Ramos (cell line): ENCODE measurements around the gene KL.

ENCODE experiments used
- in situ Hi-C: fragments of 300-500 bp; cut with MboI; formaldehyde crosslinking; loops from one replicate; pipeline ENCODE4 v1.14.3; 2022; ENCODE audit warnings: low sequenced_read_pairs; ENCODE audit not compliant: unreplicated experiment

The KL gene

DNA sequence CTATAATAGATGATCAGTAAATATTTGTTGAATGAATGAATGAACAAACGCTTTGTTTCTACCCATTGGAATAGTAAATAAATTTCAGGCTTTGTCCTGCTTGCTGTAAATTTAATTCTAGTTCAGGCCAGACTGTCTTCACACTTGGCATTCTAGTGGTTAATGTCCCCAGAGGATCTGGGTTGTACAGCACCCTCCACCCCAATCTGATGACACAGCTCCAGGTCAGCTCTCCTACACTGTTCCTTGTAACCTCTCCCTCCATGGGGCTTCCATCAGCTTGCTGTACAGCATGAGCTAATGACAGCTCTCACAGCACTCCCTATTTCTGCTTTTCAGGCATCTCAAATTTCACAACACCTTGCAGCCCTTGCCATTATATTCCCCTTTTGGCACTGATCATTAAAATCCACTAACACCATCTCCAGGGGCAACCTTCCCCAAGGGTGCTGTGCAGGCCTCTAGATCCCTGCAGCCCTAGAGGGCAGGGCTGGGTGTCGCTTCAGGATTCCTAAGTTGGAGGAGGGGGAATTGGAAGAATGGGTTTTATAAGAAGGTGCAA, 12.7 kb upstream of the KL start:
- in situ Hi-C loops: no loop called here

GRCh38 chr13:33004511-33004910, 11.7 kb upstream of the KL start:
- in situ Hi-C loops: no loop called here

DNA sequence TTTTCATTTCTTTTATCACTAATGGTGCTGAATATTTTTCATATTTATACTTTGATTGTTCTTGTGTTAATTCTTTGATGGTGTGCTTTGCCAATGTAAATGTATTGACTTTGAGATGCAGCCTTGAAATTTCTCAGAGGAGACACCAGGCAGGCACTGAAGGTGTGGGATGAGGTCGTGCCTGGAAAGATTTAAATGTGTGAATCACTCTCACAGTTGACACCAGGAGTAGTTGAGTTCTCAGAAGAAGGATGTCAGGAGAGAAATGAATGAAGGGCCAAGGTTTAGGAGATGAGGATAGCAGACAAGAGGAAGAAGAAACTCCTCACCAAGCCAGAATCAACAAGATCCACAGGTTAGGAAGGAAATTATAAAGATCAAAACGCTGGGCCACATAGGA, 10.1 kb upstream of the KL start:
- in situ Hi-C loops: no loop called here

GRCh38 chr13:33006638-33007037, 9.6 kb upstream of the KL start:
- in situ Hi-C loops: no loop called here

- in situ Hi-C loops: no loop called here
Measured at GRCh38 chr13:33007237-33007636, 9.0 kb upstream of the KL start.

DNA sequence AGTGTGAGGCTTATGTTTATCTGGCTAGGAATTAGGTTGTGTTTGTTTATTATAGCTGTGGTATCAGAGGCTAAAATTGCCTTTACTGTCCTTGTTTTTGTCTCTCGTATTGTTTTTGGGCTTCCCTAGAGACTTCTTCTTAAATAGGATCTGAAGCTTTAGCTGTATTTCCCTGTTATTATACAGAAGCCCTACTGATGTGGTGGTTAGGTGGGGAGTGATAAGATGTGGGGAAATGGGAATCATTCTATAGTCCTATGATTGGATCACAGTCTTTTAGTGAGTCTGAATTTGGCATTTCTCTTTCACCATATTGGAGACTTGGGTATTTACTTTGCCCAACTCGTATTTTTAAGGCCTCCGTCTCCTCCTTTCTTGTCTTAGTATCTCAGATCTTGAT, 8.3 kb upstream of the KL start:
- in situ Hi-C loops: no loop called here

GRCh38 chr13:33008946-33009722, 7.1 kb upstream of the KL start:
- in situ Hi-C loops: no loop called here

DNA sequence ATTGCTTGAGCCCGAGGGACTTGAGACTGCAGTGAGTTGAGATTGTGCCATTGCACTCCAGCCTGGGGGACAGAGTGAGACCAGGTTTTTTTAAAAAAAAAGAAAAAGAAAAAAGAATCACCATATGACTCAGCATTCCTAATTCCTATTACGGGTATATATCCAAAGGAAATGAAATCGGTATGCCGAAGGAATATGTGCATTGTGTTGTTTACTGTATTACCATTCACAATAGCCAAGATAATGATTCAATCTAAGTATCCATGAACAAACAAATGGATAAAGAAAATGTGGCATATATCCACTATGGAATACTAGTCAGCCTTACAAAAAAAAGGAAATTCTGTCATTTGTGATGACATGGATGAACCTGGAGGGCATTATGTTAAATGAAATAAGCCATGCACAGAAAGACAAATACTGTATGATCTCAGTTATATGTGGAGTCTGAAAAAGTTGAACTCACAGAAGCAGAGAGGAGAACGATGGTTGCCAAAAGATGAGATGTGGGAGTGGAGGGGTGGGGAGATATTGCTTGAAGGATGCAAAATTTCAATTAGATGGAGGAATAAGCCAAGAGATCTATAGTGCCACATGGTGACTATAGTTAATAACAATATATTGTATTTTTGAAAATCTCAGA, 4.3 kb upstream of the KL start:
- in situ Hi-C loops: no loop called here

GRCh38 chr13:33014291-33014690, 1.9 kb upstream of the KL start:
- in situ Hi-C loops: no loop called here

GRCh38 chr13:33015241-33015668, 968 bp upstream of the KL start:
- in situ Hi-C loops: no loop called here

DNA sequence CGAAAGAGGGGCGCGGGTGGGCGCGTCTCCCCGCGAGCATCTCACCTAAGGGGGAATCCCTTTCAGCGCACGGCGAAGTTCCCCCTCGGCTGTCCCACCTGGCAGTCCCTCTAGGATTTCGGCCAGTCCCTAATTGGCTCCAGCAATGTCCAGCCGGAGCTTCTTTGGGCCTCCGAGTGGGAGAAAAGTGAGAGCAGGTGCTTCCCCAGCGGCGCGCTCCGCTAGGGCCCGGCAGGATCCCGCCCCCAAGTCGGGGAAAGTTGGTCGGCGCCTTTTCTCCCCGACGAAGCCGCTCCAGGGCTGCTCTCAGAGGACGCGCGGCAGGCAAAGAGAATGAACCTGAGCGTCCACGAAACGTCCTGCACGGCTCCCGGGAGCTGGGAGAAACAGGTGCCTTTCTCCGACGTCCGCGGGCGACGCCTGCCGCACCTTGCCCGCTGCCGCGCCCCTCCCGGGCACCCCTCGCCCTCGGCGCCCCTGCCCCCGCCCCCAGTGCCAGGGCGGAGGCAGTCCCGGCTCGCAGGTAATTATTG, 366 bp upstream of the KL start:
- in situ Hi-C loops: no loop called here

GRCh38 chr13:33017323-33017929, 1.2 kb downstream of the KL start:
- in situ Hi-C loops: no loop called here

GRCh38 chr13:33018886-33019285, 2.7 kb downstream of the KL start:
- in situ Hi-C loops: no loop called here

DNA sequence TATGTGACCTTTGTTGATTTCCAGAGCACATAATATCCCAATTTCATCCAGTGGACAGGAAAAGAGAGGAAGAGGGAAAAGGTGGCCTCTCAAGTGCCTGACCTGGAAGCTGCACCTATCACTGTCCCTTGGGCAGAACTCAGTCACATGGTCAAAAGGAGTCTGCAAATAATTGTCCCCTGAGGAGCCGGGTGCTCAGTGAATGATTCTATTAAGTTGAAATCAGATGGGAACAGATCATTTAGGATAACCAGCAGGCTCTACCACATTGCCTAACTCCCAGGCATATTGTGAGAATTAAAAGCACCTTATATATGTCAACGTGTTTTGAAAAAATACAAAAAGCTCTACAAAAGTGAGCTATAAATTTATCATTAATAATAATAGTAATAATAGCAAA, 6.8 kb downstream of the KL start:
- in situ Hi-C loops: no loop called here

GRCh38 chr13:33025220-33025744, 9.1 kb downstream of the KL start:
- in situ Hi-C loops: no loop called here

DNA sequence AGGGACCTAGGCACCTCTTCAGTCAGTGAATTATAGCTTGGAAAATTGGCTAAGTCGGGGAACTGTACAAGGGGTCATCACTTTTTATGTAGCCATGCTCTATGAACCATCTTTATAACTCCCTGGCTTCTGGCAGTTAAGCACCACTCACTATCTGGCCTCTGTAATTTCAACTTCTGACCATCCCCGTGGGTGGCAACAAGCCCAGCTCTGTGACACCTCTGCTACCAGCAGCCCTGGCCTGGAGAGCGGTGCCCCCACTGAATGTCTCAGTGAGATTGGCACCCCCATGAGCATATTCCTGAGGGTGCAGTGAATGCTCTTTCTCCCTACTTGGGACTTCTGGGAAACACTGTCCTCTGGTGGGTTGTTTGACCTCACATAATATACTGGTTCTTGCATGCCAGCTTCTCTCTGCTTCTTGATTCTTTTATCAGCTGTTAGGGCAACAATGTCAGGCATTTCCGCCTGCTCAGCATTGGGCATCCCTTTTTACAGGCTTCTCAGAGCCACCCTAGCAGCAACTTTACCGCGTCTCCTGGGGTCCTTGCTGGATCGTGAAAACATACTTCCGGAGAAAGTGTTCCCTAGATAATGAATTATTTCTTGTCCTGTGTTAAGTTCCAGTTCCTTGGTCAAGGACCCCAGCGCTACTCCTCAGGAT, 10.4 kb downstream of the KL start:
- in situ Hi-C loops: no loop called here

DNA sequence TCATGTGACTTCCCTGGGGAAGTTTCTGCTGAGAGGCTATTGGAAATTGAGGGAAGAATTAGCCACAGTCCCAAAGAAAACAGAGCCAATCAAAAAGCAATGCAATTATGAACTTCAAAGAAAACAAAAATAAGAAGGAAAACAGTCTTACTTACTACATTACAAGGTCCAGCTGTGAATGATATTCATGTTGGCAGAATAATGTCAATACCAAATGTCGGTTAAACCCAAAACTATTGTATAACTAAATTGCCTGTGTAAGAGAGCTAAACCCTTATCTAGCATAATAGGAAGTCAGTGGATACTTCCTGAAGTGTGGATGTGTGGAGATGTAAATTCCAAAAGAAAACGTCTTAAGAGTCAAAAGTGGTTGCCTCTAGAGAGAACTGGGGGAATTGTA, 12.4 kb downstream of the KL start:
- in situ Hi-C loops: no loop called here

DNA sequence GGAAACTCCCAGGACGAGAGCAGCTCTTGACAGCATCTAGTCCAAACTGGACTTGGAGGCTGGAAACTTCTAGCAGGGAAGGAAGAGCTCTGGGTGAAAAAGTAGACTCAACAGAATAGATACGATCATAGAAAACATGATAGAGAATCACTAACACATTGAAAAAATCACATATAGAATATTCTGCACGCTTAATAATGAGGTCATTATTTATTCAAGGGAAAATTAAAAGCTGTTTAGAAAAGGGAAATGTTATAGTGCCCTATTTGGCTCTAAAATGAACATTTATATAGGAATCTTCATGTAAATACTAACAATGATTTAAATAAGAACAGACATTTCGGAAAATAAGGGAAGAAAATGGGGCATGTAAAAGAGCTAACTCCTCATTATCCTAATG, 15.1 kb downstream of the KL start:
- in situ Hi-C loops: no loop called here

- in situ Hi-C loops: no loop called here
Measured at GRCh38 chr13:33032037-33032625, 15.9 kb downstream of the KL start.
